Duodenal mucosa (tissue), 2 donors: ENCODE data around the gene CRHR2.

Source experiments
- H3K27ac ChIP-seq: one replicate; pipeline ENCODE4 v1.7.0; 2013; ENCODE audit warnings: low read depth, low read length
- H3K27me3 ChIP-seq, 2 donors: one replicate each; pipeline ENCODE4 v1.7.0; 2013; ENCODE audit warnings: low read length in 2 of 2, control low read depth in 1 of 2; ENCODE audit not compliant: insufficient read depth in 2 of 2, control insufficient read depth in 1 of 2
- H3K36me3 ChIP-seq, 2 donors: one replicate each; pipeline ENCODE4 v1.7.0; 2013; ENCODE audit warnings: low read length in 2 of 2, control low read depth in 1 of 2; ENCODE audit not compliant: insufficient read depth in 2 of 2, control insufficient read depth in 1 of 2
- H3K4me1 ChIP-seq, 2 donors: one replicate each; pipeline ENCODE4 v1.7.0; 2013; ENCODE audit warnings: low read length in 2 of 2, control low read depth in 1 of 2; ENCODE audit not compliant: insufficient read depth in 2 of 2, control insufficient read depth in 1 of 2
- H3K4me3 ChIP-seq, 2 donors: one replicate each; pipeline ENCODE4 v1.7.0; 2013; ENCODE audit warnings: low read length in 2 of 2, low read depth in 1 of 2
- H3K9ac ChIP-seq, 2 donors: one replicate each; pipeline ENCODE4 v1.7.0; 2013; ENCODE audit warnings: low read length in 2 of 2, low read depth in 1 of 2
- H3K9me3 ChIP-seq, 2 donors: one replicate each; pipeline ENCODE4 v1.7.0; 2013; ENCODE audit warnings: low read length in 2 of 2, control low read depth in 1 of 2; ENCODE audit not compliant: control insufficient read depth in 1 of 2

Gene CRHR2

DNA sequence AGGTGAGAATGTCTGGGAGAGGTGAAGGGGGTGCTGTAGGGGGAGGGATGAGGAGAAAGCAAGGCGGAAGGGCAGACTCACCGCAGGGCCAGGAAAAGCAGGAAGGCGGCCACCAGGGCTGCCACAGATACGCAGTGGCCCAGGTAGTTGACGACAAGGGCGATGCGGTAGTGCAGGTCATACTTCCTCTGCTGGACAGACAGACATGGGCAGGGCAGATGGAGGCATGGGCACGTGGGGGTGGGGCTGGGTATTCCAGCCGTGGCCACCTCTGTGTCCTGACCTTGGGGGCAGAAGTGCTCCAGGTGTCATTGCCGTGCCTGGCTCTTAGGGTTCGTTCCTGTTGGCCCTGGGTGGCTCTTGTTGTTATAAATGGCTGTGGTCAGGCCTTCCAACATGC is 16.8 kb downstream of the CRHR2 start:
- no peaks in the 10 kb centered on the region for H3K36me3 ChIP-seq
- H3K9me3 ChIP-seq, result no peaks in the 10 kb centered on the region
- H3K4me3 ChIP-seq, result no peak overlapping the region
- no peak overlapping the region for H3K9ac ChIP-seq
- H3K27ac ChIP-seq, result no peak overlapping the region
- H3K27me3 ChIP-seq, result no peaks in the 10 kb centered on the region
- H3K4me1 ChIP-seq, result no peaks in the 10 kb centered on the region

- no peaks in the 10 kb centered on the region for H3K36me3 ChIP-seq
- no peak overlapping the region for H3K9ac ChIP-seq
- no peak overlapping the region for H3K27ac ChIP-seq
These were observed 17.2 kb downstream of the CRHR2 start for GRCh38 chr7:30665043-30665442.

GRCh38 chr7:30664184-30664885 is 17.9 kb downstream of the CRHR2 start:
- H3K9me3 ChIP-seq, result no peaks in the 10 kb centered on the region
- no peak overlapping the region for H3K27ac ChIP-seq
- no peaks in the 10 kb centered on the region for H3K4me1 ChIP-seq
- H3K4me3 ChIP-seq, result no peak overlapping the region
- no peaks in the 10 kb centered on the region for H3K36me3 ChIP-seq
- no peak overlapping the region for H3K9ac ChIP-seq
- H3K27me3 ChIP-seq, result no peaks in the 10 kb centered on the region

More at GRCh38 chr7:30665043-30665442, 17.2 kb downstream of the CRHR2 start:
- no peak overlapping the region for H3K4me3 ChIP-seq
- no peaks in the 10 kb centered on the region for H3K27me3 ChIP-seq
- no peaks in the 10 kb centered on the region for H3K9me3 ChIP-seq
- H3K4me1 ChIP-seq, result no peaks in the 10 kb centered on the region

DNA sequence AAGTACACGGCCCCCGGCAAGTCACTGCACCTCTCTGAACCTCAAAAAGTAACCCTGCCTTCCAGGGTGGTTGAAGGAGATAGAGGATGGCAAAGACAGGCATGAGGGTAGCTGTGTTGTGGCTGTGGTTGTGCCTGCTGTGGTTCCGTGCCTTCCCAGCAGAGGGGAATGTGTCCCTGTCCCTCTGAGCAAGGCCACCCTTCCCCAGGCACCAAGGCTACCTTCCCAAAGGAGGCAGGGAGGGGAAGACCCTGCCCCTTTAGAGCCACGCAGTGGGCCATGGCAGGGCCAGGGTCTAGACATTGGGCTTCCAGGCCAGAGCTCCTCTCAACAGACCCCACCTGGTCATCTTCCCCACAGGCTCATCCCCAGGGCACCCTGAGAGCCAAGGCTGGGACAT is 18.8 kb downstream of the CRHR2 start:
- Histone ChIP-seq H3K27me3 (no peaks in the 10 kb centered on the region), H3K4me3 (no peak overlapping the region), H3K9ac (no peak overlapping the region), H3K4me1 (no peaks in the 10 kb centered on the region), H3K9me3 (no peaks in the 10 kb centered on the region), H3K36me3 (no peaks in the 10 kb centered on the region), H3K27ac (no peak overlapping the region)

DNA sequence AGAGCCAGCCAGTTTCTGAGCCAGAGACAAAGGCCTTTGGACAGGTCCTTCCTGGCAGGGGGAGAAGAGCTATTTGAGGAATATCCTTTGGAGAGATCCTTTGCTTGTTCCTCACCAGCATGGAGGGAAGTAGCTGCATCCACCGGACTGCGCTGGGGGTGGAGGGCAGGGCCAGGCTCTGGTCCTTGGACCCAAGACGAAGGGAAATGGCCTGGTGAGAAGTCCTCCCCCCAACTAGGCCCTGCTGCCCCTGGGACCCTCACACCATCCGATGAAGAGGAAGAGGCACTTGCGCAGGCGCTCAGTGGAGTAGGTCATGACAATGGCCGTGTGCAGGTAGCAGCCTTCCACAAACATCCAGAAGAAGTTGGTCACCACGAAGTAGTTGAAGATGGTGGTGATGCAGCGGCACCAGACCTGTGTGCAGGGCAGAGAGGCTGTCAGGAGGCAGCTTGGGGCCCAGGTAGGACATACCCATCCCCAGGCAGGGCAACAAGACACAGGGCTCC is 19.8 kb downstream of the CRHR2 start:
- Histone ChIP-seq H3K36me3 (no peaks in the 10 kb centered on the region), H3K4me3 (no peak overlapping the region), H3K9me3 (no peaks in the 10 kb centered on the region), H3K27me3 (no peaks in the 10 kb centered on the region), H3K27ac (no peak overlapping the region), H3K4me1 (no peaks in the 10 kb centered on the region), H3K9ac (no peak overlapping the region)

DNA sequence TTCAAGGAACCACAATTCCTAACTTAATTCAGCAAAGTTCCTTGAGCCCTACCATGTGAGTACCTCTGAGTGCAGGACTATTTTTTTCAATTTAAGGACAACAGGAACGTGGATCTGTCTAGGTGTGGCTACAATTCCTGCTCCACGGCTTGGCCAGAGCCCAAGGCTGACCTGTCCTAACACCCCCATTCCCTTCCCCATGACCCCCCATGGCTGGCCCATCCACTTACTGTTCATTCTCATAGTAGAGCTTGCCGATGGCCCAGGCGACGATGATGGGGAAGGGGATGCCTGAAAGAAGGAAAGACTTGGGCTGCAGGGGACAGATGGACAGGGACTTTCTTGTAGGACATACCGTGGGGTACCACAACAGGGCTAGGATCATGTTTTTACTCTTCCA is 20.3 kb downstream of the CRHR2 start:
- Histone ChIP-seq H3K36me3 (no peaks in the 10 kb centered on the region), H3K27ac (no peak overlapping the region), H3K4me1 (no peaks in the 10 kb centered on the region), H3K9ac (no peak overlapping the region), H3K27me3 (no peaks in the 10 kb centered on the region), H3K4me3 (no peak overlapping the region), H3K9me3 (no peaks in the 10 kb centered on the region)

- Histone ChIP-seq H3K4me3 (no peak overlapping the region), H3K27me3 (no peaks in the 10 kb centered on the region), H3K9me3 (no peaks in the 10 kb centered on the region), H3K27ac (no peak overlapping the region), H3K36me3 (no peaks in the 10 kb centered on the region), H3K9ac (no peak overlapping the region), H3K4me1 (no peaks in the 10 kb centered on the region)
These were observed 21.7 kb downstream of the CRHR2 start for GRCh38 chr7:30660331-30661255.

DNA sequence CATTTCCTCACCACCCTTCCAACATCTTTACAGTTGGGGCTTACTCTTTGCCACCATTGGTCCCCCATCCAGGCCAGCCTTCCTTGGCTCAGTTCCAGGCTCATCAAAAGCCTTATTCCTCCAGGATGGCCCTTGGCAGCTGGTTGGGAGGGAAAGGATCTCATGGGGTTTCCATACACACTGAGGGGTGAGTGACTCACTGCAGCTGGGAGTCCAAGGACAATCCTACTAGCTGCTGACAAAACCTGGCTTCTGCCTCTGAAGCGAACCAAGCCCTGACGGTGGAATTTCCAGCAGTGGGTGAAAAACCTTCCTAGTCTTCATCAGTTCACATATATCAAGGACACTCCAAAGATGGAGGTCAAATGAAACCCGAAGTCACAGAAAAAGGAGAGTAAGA is 22.9 kb downstream of the CRHR2 start:
- H3K4me1 ChIP-seq, result no peaks in the 10 kb centered on the region
- no peak overlapping the region for H3K27ac ChIP-seq
- H3K9me3 ChIP-seq, result no peaks in the 10 kb centered on the region
- no peak overlapping the region for H3K4me3 ChIP-seq
- no peak overlapping the region for H3K9ac ChIP-seq
- H3K27me3 ChIP-seq, result no peaks in the 10 kb centered on the region
- H3K36me3 ChIP-seq, result no peaks in the 10 kb centered on the region

DNA sequence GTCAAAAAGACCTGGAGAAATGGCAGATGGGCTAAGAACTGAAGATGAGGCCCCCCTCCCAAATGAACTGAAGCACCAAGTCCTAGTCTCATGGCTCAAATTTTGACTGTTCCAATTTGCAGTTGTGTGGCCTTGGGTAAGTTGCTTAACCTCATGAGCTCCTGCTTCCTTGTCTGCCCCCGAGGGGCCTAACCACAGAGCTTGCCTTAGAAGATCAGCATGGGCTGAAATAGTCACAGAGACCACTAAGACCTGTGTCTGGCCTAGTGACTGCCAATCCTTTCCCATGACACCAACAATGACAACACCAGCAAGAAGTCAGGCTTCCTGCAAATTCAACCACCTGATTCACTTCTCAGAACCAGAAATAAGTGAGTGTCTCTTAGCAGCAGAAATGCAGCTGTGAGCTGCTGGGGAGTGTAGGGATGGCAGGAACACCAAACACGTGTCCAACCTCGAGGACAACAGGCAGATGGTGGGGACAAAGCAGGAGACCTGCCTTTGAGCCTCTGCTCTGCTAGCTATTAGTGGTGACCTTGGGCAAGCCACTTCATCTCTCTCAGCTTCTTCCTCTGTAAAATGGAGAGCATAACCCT is 23.7 kb downstream of the CRHR2 start:
- H3K9me3 ChIP-seq, result no peaks in the 10 kb centered on the region
- no peak overlapping the region for H3K9ac ChIP-seq
- no peaks in the 10 kb centered on the region for H3K4me1 ChIP-seq
- no peak overlapping the region for H3K4me3 ChIP-seq
- no peaks in the 10 kb centered on the region for H3K36me3 ChIP-seq
- no peak overlapping the region for H3K27ac ChIP-seq
- no peaks in the 10 kb centered on the region for H3K27me3 ChIP-seq

DNA sequence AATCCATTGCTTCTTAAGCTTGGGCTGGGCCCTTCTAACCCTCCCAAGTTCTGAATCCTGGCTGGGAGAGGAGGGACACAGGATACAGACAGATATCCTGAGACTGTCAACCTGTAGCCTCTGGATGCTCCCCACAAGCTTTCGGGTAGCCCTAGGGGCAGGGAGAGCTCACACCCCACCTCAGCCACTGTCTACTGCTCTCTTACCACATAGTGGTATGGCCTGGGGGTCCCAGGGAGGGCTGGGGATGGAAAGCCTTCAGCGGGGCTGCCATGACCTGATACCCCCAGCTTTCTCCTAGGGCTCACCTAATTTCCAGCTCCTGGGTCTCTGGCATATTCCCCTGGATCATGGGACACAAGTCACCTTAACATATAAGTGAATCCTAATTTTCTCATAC is 25.1 kb downstream of the CRHR2 start:
- no peaks in the 10 kb centered on the region for H3K4me1 ChIP-seq
- no peak overlapping the region for H3K9ac ChIP-seq
- H3K4me3 ChIP-seq, result no peak overlapping the region
- H3K9me3 ChIP-seq, result no peaks in the 10 kb centered on the region
- H3K27me3 ChIP-seq, result no peaks in the 10 kb centered on the region
- no peak overlapping the region for H3K27ac ChIP-seq
- no peaks in the 10 kb centered on the region for H3K36me3 ChIP-seq
